SW480 (cell line): ENCODE data around the gene AMFR.
A peak's percentile ranks its signal among the peaks of the same experiment; 100 is the strongest.

Source experiments
- DNase-seq: peaks from one replicate; pipeline ENCODE4 v3.0.0-alpha.2; 2016; ENCODE audit warnings: low spot score

The AMFR gene

DNA sequence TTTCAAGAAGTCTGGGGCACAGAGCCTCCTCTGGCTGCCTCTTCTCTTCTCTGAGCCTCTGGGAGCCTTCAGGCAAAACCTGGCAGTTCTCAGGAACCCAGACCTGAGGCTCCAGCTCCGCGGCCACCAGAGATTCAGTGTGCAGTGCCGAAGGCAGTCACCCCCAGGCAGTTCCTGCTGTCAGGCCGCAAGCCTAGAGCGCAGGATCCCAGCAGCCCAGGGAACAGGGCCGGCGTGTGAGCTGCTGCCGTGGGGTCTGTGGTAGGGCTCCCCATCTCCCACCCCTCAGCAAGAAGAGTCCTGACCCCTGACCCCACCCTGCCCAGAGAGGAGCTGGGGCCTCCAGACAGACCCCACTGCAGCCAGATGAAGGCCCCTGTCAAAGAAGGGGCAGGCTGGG lies 78.2 kb downstream of the AMFR start:
- DNase-seq, result no peak

DNA sequence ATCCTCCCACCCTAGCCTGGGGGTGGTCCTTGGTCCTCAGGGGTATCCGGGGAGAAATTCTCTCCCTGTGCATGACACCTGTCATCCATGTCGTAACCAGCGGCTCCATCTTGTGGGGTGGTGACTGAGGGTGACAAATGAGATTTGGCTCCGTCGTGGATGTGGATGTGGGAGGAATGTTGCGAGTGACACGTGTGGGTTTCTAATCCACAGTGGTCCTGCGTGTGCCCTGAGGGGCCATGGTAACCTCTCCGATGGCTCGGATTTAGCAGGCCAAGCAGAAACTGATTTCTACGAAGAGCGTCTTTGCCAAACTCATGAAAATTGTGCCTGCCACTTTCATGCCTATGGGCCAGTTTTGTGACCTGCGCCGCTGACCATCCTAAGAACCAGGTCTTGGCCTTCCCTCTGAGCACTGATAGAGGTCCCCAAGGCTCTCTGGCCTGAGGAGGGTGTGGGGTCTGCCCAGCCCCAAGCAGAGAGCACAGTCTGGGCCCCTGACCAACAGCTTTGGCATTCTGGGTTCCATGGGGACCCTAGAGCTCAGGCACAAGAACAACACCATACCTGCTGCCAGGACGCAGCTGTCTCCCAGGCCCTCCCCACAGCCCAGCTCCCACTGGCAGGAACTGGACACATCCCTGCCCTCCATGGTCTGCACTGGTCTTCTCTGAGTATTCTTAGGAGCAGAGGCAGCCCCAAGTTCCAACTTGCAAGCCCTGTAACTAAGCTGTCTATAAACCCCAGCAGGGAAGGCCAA lies 79.0 kb downstream of the AMFR start:
- DNase-seq, result no peak

DNA sequence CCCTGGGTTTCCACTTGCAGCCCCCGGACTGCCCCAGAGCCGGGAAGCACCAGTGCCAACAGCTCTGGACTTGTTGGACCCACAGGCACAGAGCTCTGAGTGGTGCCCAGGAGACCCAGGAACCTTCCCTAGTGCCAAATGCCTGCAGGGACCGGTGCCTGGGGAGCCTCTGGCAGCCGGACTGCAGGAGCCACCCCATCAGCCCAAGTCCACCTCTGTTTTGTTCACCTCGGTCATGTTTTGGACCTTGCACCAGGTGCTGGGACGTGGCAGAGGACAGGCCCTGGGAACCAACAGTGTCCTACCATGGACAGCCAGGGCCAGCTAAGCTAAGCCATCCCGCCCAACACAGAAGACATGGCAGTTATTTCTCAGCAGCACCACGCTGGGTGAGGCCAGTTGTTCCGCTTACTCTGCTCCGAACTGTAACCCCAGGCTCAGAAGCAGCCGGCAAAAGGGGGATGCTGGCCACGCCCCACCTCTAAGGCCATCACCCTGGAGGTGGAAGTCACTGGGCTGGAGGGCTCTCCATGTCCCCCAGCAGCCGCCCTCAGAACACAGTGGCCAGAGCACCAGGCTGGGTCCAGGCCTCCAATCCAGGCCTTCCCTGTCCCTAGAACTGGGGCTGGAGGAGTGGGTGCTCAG lies 79.8 kb downstream of the AMFR start:
- DNase-seq, result no peak

DNA sequence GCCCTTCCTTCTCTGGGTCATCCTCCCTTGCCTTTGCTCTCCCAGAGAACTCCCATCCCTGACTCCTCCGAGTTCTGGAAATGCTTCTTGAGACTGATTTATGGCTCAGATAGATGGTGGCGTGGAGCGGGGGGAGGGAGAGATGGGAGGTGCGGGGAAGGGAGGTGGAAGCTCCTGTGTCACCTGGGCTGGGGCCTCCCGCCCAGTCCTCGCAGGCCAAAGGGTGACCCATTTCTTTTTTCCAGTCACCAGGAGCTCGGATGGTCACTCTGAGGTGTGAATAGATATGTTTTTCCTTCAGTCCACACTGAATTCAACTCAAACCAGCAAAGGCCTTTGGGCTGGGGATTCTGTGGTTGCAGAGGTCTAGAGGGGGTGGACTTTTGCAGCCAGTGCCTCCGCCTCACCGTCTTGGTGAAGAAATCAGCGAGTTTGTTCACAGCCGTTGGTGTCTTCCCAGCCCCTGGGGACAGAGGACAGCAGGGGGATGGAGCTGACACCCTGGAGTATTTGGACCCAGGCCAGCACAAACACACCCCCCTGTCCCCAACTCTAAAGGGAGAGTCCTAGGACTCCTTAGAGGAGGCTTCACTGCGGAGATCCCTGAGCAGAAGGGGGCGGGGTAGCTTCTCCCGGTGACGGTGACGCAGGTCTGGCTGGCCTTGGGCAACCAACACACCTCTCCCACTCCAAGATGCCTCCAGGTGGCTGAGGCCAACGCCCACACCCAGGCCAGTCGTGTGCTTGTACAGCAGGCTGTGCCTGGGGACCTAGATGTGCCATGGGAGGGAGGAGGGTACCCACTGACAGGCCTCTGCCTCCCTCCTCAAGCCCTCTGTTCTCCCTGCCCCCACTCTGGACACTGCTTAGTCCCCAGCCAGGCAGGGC lies 80.6 kb downstream of the AMFR start:
- DNase-seq, result no peak

DNA sequence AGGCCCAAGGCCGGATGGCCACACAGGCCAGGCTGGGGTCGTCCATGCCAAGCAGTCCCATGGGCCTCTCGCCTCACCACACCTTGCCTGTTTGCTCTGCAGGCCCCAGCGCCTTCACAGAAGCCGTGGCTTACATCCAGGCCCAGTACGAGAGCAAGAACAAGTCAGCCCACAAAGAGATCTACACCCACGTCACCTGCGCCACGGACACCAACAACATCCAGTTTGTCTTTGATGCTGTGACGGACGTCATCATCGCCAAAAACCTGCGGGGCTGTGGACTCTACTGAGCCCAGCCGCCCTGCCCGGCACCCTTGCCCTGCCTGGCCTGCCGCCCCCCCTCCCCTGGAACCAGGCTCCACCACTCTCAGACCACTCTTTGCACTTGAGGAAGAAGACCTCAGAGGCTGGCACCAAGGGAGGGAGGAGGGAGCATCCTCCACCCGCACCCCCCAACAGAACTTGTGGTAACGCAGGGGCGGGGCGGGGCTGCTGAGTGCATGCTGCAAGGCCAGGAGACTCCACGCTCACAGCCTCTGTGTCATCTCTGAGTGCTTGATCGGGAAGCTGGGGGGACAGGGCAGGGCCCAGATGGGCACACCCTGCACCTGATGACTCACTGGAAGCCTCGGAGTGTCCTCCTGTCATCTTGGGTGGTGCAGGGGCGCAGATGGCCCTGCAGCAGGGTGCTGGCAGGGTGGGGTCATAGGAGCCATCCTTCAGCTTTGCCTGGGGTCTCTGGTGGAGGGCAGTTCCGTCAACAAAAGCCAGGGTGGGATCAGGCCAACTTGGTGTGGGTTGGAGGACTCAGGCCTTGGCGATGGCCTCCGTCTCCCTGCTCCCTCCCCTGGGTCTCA lies 81.5 kb downstream of the AMFR start:
- DNase-seq, result peak; percentile 60

DNA sequence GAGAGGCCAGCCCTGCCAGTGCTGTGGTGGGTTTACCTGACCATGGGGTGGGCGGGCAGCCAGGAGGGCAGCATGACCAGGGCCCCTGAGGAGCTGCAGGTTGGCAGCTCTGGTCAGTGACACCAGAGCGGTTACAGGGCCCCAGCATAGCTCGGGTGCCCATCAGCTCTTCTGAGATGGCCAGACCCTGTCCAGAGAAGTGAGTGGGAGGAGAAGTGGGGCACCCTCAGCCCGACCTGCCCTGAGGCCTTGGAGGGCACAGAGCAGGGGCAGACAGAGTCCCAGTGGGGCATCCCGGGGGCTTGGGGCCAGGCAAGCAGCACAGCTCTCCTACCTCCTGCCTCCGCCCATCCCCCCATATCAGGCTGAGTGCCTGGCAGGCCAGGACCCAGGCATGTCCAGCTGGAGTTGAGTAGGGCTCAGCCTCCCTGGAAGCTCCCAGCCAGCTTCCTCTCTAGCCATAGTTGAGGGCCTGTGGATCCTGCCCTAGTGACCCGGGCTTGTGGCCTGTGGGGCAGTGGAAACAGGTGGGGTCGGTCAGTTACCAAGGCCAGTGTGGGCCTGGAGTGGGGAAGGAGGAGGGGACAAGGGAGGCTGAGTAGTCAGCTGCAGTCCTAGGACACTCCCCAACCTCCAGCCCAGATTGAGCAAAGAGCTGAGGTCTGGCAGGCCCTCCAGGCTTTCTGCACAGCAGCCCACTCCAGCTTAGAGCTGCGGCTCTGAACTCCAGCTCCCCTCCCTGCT lies 83.5 kb downstream of the AMFR start:
- DNase-seq, result no peak

DNA sequence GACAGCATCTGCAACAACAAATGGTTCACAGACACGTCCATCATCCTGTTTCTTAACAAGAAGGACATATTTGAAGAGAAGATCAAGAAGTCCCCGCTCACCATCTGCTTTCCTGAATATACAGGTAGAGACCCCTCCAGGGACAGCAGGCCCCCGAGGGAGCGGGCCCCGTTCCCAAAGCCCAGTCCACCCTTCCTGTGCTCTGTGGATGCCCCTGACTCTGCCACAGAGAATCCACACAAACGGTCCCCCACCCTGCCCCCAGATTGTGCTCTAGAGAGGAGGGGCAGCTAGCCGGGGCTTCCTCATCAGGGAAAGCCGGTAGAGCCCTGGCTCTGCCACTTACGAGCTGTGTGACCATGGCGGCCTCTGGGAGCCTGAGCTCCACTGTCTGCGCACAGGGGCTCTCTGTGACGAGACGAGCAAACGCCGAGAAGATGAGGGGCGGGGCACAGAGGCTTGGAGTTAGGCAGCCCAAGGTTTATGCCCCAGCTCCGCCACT lies 84.4 kb downstream of the AMFR start:
- no peak for DNase-seq

DNA sequence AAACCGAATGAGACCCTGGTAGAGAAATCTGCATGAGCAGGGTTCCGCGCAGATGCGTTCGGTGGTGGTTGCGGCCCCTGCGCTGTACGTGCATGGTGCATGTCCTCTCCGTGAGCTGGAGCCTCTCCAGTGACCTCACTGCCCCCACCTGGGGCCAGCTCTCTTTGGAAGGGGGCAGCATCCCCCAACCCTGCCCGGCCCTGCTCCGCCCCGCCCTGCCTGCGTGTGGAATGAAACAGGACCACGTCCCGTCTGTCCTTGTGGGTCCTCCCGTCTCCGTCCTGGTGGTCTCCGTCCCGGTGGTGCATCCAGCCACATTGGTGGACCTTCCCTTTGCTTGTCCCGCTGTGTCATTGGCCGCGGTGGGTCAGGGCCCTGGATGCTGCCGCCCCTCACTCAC lies 84.9 kb downstream of the AMFR start:
- no peak for DNase-seq

DNA sequence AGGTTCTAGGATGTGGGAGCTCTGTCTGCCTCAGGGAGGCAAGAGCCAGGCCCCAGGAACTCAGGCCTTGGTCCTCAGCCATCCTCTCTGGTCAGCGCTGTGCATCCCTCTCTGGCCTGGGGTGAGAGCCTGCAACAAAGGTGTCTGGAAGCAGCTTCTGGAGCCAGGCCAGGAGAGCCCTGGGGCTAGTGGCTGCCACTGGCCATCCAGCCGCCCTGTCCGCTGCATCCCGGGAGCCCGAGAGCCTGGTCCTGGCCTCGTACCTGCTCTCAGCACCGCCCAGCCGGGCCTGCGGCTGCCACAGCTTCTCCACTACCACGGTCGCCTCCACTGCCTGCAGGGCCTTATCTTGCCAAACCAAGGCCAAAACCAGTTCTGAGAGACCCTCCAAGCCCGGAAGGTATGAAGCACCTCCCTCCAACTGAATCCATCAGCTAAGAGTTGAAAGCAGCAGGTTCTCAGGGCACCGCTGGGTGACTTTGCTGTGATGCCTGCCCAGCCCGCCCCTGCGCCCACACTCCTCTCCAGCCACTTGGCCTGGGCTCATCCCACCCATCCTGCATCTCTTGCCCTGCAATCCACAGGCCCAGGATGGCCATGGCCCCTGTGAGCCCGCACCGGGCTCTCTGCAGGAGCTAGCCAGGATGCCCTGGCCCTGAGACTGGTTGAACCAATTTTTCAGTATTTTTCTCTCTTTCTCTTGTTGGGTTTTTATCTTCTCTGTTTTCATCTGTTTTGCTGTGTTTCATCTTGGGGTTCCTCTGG lies 85.7 kb downstream of the AMFR start:
- DNase-seq, result no peak

DNA sequence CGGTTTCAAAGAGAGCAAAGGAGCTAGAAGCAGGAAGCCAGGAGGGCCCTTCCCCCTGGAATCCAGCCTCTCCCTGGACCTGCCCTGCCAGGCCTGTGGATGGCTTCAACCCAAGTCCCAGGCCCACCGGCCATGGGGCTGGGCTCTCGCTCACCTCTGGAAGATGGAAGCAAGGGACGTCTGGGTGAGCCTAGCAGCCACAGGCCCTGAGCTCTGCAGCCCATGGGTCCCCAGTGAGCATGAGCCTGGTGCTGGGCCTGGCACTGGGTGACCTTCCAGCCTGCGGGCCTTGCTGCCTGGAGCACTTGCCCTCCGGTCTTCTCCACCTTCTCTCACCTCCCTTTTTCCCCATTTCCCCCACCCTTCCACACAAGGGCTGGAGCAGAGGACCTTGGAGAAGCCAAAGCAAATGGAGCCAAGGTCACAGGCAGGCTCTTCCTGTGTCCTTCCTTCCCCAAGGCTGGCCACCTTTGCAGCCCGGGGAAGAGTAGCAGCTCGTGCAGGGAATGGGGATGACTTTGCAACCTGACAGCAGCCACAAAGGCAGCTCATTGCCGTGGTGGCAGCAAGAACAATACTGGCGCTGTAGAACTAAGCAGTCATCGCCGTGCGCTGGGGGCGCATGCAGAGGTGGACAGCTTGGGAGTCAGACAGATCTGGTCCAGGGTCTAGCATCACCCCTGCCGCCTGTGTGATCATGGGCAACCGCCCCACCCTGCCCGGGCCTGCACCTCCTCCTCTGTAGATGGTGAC lies 86.6 kb downstream of the AMFR start:
- DNase-seq, result no peak

DNA sequence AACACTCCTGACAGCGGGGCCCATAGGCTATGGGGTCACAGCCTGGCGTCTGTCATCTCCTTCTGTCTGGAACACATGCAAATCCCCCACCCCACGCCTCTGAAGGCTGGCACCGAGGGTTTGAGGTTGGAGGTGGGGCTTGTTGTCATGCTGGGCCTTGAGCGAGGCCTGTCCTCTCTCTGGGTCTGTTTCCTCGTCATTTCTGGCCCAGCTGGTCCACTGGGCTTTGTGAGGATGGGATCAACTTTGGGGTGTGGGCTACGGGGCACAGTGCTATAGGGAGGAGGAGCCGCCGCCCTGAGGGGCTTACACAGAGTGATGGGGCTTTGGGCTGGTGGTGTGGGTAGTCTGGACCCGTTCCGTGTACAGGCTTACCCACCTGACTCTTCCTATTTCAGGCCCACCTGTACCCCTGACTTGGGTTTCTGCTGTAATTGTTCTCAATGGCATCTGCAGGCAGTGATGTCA lies 87.5 kb downstream of the AMFR start:
- no peak for DNase-seq

DNA sequence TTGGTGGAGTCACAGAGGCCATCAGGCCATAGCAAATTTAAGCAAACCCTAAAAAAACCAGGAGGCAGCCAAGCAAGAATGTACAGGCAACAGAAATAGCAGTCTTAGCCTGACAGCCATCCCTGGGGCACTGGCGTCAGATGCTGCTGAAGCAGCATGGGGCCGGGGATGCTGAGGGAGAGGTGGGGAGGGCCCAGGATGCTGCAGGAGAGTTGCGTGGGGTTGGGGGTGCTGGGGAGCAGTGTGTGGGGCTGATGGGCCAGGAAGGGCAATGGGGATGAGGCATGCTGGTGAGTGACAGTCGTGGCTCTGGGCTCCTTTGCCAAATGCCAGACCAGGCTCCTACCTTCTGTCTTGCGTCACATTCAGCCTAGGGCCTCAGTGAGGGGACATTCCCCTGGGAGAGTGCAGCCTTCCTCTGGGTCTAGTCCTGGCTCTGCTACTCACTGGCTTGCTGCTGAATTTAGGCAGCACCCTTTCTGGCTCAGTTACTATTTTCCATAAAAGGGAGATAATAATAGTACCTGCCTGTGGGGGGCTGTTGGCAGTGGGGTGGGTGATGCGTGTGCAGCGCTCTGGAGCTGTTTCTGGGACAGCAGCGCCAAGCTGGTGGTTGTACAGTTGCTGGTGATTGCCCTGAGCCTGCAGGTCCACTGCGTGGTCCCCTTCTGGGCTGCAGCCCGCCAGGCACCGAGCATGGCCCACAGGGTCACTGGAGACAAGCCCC lies 88.1 kb downstream of the AMFR start:
- DNase-seq, result no peak

DNA sequence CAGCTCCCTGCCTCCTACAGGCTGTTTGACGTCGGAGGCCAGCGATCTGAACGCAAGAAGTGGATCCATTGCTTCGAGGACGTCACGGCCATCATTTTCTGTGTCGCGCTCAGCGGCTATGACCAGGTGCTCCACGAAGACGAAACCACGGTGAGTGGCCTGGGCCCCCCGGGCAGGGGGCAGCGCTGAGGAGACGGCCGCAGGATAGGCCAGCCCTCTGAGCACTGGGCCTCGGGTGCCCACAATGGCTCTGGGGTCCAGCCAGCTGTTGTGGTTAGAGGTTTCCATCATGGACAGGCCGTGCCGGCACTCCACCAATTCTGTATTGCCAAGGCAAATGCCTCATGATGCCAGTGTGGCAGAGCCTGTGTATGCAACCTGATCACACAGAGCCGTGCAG lies 88.6 kb downstream of the AMFR start:
- DNase-seq, result no peak

DNA sequence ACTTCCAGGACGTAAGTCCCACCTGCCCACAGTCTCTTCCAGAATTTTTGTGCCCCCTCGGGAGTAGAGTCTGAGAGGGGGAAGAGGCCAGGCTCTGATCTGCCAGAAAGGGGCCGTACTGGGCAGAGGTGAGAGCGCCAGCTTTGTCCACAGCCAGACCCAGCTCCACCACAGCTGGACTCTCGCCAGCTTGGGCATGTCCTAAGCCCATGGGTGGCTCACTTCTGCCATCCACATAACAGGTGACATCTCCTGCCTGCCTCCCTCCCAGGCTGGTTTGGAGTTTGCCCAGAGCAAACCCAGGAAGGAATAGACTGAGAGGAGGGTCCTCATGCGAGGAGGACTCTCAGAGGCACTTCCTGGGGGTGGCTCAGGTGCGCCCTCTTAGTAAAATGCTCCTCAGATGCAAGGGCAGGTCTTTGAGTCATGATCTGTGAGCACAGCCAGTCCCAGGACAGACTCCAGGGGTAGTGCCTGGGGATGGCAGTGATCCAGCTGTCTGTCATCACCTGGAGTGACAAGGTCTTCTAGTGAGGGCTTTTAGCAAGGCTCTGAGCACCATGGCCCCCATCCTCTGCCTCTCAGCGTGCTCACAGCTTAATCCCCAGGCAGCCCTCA lies 89.2 kb downstream of the AMFR start:
- no peak for DNase-seq

DNA sequence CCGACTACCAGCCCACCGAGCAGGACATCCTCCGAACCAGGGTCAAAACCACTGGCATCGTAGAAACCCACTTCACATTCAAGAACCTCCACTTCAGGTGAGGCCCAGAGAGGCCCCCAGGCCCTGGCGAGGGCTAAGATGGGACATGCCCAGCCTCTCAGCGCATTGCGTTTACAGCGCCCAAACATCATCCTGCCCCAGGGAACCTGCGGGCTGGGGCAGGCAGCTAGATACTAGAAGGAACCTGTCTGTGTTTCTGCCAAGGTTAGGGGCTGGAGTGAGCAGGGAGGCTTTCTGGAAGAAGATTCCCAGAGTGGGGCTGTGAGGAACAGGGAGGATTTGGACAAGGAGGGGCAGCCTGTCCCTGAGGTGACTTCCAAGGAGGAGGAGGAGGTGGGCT lies 90.6 kb downstream of the AMFR start:
- no peak for DNase-seq

DNA sequence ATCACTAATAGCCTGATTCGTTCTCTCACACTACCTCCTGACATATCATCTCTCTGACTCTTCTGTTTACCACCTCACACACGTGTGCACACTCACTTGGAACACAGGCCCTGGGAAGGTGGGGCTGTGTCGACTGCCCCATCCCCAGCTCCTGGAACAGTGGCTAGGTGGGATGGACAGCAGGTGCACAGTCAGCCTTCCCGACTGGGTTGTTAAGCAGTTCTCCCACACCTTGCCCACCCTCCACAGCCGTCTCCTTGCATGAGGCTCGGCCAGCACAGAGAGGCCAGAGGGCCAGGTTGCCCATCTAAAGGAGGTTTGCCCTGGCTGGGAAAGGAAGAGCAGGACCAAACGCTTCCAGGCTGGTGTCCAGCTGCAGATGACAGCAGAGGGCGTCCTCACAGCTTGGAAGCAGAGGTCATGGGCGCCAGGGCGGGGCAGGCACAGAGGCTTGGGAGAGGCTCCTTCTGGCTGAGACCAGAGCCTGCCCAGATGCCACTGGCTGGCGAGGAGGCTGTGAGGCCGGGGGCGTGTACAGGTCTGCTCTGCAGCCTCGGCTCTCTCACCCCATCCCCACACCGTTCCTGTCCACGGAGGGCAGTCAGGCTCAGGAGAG lies 92.8 kb downstream of the AMFR start:
- peak; percentile 63 for DNase-seq

DNA sequence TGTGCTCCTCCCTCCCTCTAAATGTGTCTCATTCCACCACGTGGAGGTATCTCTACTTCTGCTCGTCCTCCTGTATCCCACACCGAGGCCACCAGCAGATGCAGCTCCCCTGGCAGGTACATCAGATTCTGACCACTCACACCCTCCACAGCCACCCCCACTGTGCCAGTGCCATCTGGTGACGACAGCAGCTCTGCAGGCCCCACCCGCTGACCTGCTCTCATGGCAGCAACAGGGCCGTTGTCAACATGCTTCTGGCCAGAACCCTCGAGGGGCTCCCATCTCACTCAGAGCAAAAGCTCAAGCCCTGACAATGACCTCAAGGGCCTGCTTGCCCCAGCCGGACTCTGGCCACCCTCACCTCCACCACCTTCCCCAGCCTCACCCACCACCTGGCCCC lies 93.4 kb downstream of the AMFR start:
- DNase-seq, result no peak

DNA sequence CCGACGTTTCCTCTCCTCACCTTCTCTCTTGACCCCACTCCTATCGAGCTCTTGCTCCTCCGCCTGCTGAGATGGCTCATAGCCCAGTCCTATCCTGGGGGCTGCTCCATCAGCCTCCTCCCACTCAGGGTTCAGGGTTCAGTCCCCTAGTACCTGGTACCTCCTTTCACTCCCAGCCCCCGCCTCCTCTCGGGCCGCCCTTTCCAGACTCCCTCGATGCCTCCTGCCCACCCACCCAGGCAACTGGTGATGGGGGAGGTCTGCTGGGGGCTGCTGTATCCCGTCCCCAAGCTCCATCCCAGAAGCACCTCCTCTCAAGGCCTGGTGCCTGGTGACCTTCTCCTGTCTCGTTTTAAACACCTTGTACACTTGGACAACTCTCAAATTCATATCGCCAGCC lies 93.9 kb downstream of the AMFR start:
- DNase-seq, result no peak
